Tibial nerve (tissue), 4 donors: ENCODE results near the gene CEP128.

Experiments
- CTCF ChIP-seq, 5 experiments: fragments of 200-600 bp in 3 of 5; fragments of 450-650 bp in 2 of 5; sonication (generic) in 3 of 5; IDR thresholded peaks; one replicate each; pipeline ENCODE4 v1.5.1; 2016 to 2019; ENCODE audit warnings: antibody characterized with exemption in 5 of 5, mild to moderate bottlenecking in 3 of 5, moderate library complexity in 2 of 5
- EP300 ChIP-seq, 2 donors: sonication (generic); formaldehyde crosslinking; IDR thresholded peaks; one replicate each; pipeline ENCODE4 v1.6.1; 2017; ENCODE audit warnings: antibody characterized with exemption in 2 of 2, mild to moderate bottlenecking in 1 of 2

GRCh38 chr14:80954687-80955299 is 13.3 kb upstream of the CEP128 start:
- TF ChIP-seq CTCF (IDR thresholded peaks at IDR 0.05) (peak; percentile 71 to 92 (median 83)), EP300 (IDR thresholded peaks at IDR 0.05) (peak in 1 of 2 donors; percentile 13)
